Stimulated activated CD8-positive, alpha-beta memory T cell treated with anti-CD3 and anti-CD28 coated beads, Interleukin-15, amount 100 ng/mL, for 4 hours (primary cell): ENCODE results near the gene SYTL4.

Experiments used
- DNase-seq, 2 donors: peaks; one replicate each; pipeline ENCODE4 v3.0.0-alpha.2; 2020; ENCODE audit warnings: low read depth in 2 of 2

Gene SYTL4

GRCh38 chrX:100695302-100695701 is 36.6 kb downstream of the SYTL4 start:
- no peak for DNase-seq

GRCh38 chrX:100687546-100687945 is 44.4 kb downstream of the SYTL4 start:
- DNase-seq: no peak

GRCh38 chrX:100687128-100687527 is 44.8 kb downstream of the SYTL4 start:
- no peak for DNase-seq

GRCh38 chrX:100685997-100686305 is 46.0 kb downstream of the SYTL4 start:
- no peak for DNase-seq

GRCh38 chrX:100685284-100685996 is 46.5 kb downstream of the SYTL4 start:
- peak in 1 of 2 donors; percentile 10 for DNase-seq

GRCh38 chrX:100682939-100683338 is 49.0 kb downstream of the SYTL4 start:
- DNase-seq: no peak

DNA sequence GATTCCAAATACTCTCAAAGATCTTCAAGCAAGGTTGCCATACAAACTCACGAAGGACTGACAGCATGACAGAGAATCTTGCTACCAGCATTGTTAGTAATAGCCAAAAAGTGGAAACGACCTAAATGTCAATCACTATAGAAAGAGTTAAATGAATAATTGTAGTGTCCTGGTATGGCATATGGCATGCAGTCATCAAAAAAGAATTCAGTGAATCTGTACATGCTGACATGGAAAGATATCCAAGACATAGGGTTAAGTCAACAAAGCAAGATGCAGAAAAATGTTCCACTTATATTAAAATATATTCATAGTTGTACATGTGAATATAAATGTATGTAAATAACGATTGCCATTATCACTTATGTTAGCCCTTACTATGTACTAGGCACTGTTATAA is 50.3 kb downstream of the SYTL4 start:
- no peak for DNase-seq

GRCh38 chrX:100680756-100681155 is 51.2 kb downstream of the SYTL4 start:
- DNase-seq: no peak

DNA sequence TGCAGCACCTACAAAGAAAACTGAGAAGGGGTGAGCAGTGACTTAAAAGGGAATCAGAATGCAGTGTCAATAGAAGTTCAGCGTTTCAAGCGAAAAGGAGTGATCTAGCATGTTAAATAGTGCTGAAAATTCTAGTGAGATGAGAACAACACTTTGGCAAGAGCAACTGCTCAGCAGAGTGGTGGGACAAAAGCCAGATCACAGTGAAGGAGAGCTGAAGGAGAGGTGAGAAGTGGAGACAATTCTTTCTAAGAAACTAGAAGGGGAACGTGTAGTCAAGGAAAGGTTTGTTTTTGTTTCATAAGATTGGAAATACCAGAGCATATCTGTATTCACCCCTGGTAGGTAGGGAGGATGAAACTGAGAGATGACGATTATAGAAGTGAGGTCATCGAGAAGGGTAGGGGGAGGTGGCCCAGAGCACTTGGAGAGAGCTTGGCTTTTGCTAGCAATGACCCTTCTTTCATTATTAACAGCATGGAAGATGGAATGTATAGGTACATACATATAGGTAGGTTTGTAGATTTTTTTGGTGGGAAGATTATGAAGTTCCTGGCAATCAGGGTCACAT is 54.2 kb downstream of the SYTL4 start:
- no peak for DNase-seq

GRCh38 chrX:100674705-100675104 is 57.2 kb downstream of the SYTL4 start:
- DNase-seq: no peak

DNA sequence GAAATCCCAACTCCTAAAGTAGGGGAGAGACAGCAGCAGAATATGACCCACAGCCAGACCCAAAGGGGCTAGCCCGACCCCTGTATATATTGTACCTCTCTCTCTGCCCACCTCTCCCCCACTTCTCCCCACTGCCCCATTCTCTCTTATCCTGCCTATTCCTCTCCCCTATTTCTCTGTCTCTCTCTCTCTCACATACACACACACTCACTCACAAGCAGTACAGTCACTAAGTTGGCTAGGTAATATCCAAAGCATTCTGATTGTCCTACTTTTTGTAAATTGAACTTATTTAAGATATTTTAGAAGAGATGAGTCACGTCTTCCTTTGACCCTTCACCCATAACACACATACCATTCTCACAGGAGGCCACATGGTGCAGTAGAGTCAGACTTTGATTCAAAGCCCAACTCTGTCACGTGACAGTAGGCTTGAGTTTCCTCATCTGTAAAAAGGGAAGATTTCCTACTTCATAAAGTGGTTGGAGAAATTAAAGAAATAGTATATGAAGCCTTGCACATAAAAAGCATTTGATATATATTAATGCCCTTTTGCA is 58.4 kb downstream of the SYTL4 start:
- DNase-seq: no peak

DNA sequence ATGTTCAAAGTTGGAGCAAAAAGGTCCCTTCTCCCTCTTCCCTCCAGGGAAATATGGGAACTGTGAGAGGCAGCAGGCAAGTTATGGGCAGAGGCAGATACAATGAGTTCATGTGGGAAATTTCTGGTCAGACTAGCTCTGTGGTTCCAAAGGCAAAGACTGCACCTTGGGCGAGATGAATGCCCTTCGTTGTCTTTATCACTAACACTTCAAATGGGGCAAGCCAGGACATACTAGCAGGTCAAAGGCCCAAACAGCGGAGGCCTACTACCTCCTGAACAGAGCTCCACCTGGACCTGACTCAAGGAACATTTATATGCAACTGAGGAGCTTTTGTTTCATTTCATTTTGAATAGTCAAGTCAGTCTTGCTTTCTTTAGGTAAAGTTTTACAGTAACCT is 59.0 kb downstream of the SYTL4 start:
- DNase-seq: no peak

- DNase-seq: no peak
Measured at GRCh38 chrX:100663642-100664041, 68.3 kb downstream of the SYTL4 start.

DNA sequence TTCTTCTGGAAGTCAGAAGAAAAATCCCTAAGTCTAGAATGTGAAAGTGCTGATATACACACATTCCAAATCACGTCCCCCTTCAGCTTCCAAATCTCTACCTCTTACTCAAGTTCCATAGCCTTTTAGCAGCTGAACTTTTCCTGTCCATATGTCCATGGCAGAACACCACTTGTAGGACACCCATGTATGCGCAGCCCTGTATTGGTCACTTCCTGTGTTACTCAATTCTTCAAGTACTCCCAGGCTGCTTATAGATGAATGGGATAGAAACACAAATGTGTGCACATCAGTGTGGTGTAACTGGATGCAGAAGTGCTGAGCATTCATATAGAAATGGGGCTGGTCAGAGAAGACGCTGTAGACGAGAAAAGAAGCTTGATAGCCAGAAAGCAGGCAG is 69.1 kb downstream of the SYTL4 start:
- no peak for DNase-seq

DNA sequence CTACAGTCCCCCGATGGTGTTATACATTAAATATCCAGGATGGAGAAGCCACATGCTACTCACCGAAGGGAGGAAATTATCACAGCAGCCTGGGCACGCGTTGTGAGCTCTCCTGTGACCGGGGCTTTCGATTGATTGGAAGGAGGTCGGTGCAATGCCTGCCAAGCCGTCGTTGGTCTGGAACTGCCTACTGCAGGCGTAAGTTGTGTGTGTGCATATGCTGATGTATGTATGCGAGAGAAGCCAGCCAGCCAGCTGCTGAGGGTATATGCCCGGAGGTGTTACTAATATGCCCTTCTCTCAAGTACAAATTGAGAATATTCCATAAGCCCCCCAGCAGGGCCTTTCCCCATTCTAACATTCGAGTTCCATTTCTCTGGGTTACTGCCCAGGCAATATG is 69.8 kb downstream of the SYTL4 start:
- no peak for DNase-seq

- no peak for DNase-seq
Measured at GRCh38 chrX:100659431-100660137, 72.3 kb downstream of the SYTL4 start.

DNA sequence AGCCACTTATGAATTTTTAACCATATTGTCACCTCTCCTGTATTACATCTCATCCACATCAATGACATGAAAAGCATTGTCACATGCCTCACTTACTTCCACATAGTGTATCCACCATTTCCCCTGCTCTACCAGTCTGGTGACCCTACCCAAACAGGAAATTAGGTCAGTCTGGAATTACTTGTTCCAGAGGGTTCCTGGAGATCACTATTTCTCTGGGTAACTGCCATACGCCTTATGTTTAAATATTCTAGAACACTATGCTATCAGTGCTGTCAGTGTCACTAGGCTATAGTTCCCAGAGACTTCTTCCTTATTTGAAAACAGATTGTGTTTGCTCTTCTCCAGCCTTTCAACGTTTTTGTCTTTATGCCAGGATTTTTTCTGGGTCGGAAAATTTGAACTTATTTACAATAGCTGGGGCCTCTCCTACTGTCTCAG is 73.0 kb downstream of the SYTL4 start:
- DNase-seq: no peak

DNA sequence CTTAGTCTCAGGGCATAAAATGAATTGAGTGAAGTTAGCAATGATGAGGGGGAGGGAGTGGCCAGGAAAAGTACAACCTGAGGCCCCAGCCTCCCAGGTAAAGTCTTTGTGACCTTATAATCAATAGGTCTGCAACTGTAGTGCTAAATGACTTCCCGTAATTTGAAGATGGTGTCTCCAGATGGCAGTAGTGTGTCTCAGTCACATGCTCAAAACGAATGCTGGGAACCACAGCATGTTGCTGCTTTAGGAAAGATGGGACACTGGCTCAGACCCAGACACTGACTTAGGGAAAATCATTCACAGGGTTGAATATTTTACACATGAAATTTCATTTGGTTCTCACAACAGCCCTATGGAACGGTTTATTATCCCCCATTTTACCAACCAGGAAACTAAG is 77.7 kb downstream of the SYTL4 start:
- DNase-seq: no peak

GRCh38 chrX:100652266-100652665 is 79.7 kb downstream of the SYTL4 start:
- no peak for DNase-seq

DNA sequence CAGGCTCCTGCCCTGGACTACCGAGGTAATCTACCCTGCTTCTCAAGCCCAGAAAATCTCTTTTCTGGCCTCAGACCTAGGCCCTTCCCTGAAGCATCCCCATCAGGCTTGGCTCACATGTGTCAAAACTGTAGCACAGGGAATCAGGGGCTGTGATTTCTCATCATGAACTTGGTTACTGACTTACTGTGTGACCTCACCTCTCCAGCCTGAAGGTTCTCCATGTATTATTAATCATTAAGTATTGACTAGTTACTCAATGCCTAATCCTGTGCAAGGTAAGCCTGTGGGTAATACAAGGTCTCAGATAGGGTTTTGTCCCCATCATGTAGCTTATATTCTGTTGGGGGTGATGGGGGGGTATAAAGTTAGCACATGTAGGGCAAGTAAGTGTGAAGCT is 81.1 kb downstream of the SYTL4 start:
- DNase-seq: no peak

GRCh38 chrX:100649550-100650356 is 82.2 kb downstream of the SYTL4 start:
- no peak for DNase-seq
